GM12891 (cell line): ENCODE measurements around the gene TLK2.
A peak's percentile ranks its signal among the peaks of the same experiment; 100 is the strongest.
"Not testable (repeated sequence)": the region's sequence is repeated elsewhere in the genome, so short reads cannot be mapped to it uniquely, and the experiment has no call there.

ENCODE experiments used
- DNase-seq: peaks from one replicate; pipeline ENCODE4 v3.0.0; 2011; ENCODE audit warnings: low spot score; ENCODE audit not compliant: insufficient read length
- FAIRE-seq: peaks from 2 replicates; lab custom pipeline; 2011; peaks lifted over from hg19 to GRCh38; lab: Jason Lieb, UNC
- PAX5 ChIP-seq: IDR thresholded peaks from 2 replicates; pipeline ENCODE4 v1.6.1; 2011; ENCODE audit warnings: low read length, moderate library complexity, mild to moderate bottlenecking; ENCODE audit not compliant: insufficient read depth, severe bottlenecking
- POLR2A ChIP-seq: IDR thresholded peaks from 2 replicates; pipeline ENCODE4 v1.6.1; 2011; ENCODE audit warnings: low read depth, low read length, control low read depth
- POLR2AphosphoS5 ChIP-seq: IDR thresholded peaks from 2 replicates; pipeline ENCODE4 v1.6.1; 2011; ENCODE audit warnings: low read depth, low read length, control low read depth
- POU2F2 ChIP-seq: IDR thresholded peaks from 2 replicates; pipeline ENCODE4 v1.6.1; 2011; ENCODE audit warnings: low read depth, mild to moderate bottlenecking, control low read depth, low read length, moderate library complexity
- SPI1 ChIP-seq: IDR thresholded peaks from 2 replicates; pipeline ENCODE4 v1.6.1; 2011; ENCODE audit warnings: low read depth, low read length, control low read depth
- TAF1 ChIP-seq: IDR thresholded peaks from 2 replicates; pipeline ENCODE4 v1.6.1; 2011; ENCODE audit warnings: low read depth, low read length, control low read depth

TLK2 gene

DNA sequence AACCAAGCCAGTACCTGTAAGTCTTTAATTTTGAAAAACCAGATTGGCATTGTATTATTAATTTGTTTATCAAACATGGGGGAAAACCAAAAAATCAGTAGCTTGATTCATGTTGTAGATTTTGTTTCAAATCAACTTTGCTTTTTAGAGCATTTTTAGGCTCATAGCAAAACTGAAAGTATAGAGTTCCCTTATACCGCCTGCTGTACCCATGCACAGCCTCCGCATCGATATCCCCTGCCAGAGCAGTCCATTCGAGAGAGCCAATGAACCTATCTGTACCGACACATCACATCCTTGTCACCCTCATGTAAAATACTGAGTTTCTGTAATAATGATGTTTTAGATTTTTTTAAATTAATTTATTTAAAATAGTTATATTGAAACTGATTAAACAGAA is 132.7 kb downstream of the TLK2 start:
- FAIRE-seq = no peak
- TF ChIP-seq POLR2A (no peak), TAF1 (no peak), PAX5 (no peak)
- no peak for DNase-seq

DNA sequence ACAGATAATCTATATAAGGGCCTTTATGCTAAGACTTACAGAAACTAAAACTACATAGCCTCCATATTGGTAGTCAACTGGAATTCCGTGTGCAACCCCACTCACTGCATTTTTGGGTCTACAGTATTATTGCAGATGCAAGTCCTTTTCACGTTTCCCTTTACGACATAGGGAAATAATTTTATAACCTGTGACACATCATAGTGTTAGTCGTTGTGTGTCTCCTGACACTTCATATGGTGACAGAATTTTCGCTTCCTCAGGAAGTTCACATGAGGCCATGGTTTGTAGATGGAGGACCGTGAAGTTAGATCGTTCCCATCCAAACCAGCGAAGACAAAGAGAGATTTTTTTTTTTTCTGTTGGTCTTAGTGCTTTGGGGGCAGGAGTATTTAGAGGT is 133.1 kb downstream of the TLK2 start:
- no peak for FAIRE-seq

DNA sequence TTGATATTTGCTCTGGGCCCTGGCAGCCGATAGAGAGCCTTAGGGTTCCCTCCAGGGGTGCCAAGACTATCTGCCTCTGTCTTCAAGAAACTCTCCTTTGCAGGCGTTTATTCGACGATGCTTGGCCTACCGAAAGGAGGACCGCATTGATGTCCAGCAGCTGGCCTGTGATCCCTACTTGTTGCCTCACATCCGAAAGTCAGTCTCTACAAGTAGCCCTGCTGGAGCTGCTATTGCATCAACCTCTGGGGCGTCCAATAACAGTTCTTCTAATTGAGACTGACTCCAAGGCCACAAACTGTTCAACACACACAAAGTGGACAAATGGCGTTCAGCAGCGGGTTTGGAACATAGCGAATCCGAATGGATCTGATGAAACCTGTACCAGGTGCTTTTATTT is 133.7 kb downstream of the TLK2 start:
- not testable (repeated sequence) for DNase-seq
- peak; percentile 60 for FAIRE-seq

More for the DNA sequence above, 133.1 kb downstream of the TLK2 start:
- no peak for DNase-seq
- no peak for TF ChIP-seq PAX5
- no peak for TF ChIP-seq POLR2A
- peak; percentile 61; the same call in 1 of the 2 replicates for TF ChIP-seq SPI1

DNA sequence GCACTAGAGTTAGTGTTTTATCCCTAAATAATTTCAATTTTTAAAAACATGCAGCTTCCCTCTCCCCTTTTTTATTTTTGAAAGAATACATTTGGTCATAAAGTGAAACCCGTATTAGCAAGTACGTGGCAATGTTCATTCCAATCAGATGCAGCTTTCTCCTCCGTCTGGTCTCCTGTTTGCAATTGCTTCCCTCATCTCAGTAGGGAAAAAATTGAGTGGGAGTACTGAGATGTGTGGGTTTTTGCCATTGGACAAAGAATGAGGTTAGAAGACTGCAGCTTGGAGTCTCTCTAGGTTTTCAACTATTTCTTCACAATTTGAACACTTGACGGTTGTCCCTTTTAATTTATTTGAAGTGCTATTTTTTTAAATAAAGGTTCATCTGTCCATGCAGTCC is 134.5 kb downstream of the TLK2 start:
- not testable (repeated sequence) for DNase-seq, FAIRE-seq

DNA sequence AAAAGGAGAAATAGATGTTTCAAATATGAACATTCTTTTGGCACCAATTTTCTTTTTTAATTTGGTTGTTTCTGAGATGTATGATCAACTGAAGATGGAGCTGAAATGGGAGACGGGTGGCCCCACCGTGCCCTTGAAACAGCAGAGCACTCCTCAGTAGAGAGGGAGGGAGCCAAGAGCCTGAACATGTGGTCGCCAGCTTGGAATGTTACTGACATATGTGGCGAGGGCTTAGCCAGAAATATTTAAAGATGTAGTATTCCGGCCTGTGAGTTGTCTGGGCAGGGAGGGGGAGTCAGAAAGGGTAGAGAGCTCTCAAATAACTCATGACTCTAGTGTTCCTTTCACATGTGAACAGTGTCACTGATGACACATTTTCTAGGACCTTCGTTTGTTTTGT is 135.5 kb downstream of the TLK2 start:
- no peak for DNase-seq
- no peak for TF ChIP-seq PAX5
- TF ChIP-seq SPI1 = no peak
- TF ChIP-seq POU2F2 = no peak
- TF ChIP-seq TAF1 = no peak
- no peak for TF ChIP-seq POLR2AphosphoS5
- no peak for TF ChIP-seq POLR2A
- FAIRE-seq = no peak

DNA sequence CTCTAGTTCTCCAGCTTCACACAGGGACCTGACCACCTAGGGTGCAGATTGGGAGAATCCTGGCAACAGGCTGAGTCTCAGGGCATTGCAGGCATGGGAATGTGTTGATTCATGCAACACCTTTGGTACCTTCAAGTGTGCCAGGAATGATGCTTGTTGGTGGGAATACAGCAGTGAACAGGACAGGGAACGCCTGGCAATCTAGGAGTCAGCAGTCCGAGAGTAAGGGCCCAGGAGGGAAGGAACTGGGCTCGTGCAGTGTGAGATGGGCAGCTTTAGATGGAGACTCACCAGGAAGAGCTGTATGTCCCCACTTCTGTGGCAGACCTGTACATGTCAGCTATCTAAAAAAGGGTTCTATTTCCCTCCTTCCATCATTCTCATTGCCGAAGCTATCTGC is 136.9 kb downstream of the TLK2 start:
- FAIRE-seq = no peak

DNA sequence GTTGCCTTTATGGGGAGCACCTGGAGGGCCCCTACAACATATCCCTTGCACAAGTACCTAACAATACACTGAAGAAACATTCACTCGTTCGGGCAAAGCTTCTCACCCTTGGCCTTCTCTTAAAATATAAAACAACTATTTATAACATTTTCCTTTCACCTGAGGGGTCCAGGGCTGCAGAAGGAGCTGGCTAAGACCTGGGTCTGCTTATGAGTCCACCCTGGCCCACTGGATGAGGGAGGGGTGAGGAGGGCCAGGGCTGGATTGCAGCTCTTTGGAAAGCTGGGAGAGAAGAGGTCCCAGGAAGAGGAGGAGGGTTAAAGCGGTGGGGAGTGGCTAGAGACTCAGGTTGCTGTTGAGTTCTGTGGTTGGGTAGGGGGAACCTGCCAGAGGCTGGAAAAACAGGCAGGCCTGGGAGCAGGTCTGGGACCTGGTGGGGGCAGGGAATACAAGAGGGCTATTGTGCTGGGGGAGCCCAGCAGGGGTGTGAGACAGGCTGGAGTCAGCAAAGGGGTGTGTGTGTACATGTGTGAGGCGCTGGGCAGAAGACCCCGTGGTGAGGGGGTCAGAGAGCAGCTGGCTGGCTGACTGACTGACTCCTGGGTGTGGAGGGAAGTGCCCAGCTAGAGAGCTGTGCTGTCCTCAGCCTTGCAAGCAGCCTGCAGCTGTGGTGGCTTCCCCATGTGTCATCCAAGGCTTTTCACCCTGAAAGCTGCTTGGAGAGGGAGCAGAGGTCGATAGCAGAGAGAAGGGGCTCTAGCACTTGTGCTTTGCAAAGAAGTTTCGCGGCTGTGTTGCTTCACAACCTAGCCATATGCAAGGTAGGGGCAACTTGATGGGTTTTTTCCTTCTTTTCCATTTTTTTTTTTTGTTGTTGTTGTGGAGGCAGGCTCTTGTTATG is 138.6 kb downstream of the TLK2 start:
- TF ChIP-seq POLR2AphosphoS5 = no peak
- no peak for TF ChIP-seq POLR2A
- no peak for TF ChIP-seq PAX5
- TF ChIP-seq SPI1 = no peak
- TF ChIP-seq POU2F2 = no peak
- TF ChIP-seq TAF1 = no peak
- DNase-seq (no peak), FAIRE-seq (no peak)

More for the DNA sequence above, 136.9 kb downstream of the TLK2 start:
- DNase-seq = no peak
- TF ChIP-seq POLR2AphosphoS5 (no peak), SPI1 (no peak), PAX5 (no peak), POU2F2 (no peak), POLR2A (no peak), TAF1 (no peak)

DNA sequence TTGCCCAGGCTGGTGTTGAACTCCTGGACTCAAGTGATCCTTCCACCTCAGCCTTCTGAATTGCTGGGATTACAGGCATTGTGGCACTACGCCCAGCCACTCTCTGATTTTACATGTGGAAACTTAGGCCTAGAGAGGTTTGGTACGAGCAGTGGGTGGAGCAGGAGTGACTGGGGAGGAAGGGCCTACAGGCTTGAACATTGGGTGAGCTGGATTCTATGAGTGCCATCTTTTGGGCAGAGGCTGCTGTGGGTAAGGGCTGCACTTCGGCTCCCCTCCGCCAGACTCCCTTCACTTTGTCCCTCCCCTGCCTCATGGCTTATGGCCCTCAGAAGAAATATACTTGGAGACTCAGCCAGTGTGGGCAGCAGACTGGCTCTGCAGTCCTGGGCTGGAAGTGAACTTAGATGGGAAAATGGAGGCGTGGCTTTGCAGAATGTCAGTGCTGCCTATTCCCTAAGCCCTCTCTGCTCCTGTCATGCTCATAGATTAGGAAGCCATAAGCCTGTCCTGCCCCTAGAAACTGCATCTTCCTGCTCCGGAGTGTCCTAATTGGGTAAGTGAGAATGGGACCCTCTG is 139.4 kb downstream of the TLK2 start:
- DNase-seq (no peak), FAIRE-seq (no peak)
- no peak for TF ChIP-seq SPI1
- no peak for TF ChIP-seq PAX5

DNA sequence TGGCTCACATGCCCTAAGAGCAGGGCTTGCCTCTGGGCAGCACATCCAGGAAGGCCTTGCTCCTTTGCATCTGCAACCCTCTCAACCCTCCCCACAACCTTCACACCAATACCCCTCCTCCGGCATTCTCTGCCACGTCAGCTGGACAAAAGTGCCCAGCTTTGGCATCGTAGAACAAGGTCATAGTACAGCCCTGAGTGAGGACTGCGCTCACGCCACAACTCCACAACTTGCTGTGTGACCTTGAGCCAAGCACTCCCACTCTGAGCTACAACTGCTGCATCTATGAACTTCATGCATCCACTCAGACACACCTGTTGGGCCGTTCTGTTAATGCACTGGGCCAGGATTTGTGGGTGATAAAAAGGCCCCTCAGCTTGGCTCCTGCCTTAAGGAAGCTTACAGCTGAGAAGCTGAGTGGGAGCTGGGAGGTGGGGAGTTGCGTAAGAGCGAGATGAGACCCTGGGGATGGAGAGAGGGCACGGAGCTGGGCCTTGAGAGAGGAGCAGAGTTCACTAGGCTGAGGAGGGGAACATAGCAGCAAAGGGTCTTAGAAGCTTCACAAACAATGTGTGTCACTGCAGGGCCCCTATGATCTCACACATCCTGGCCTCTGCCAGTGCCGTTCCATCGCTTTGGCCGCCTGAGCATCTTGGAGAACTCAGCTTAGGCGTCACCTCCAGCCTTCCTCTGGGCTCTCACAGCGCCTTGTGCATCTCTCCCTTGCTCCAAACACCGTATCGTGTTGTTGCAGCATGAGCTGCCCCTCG is 140.2 kb downstream of the TLK2 start:
- FAIRE-seq (no peak), DNase-seq (no peak)
- TF ChIP-seq TAF1 = no peak
- TF ChIP-seq POLR2AphosphoS5 = no peak

DNA sequence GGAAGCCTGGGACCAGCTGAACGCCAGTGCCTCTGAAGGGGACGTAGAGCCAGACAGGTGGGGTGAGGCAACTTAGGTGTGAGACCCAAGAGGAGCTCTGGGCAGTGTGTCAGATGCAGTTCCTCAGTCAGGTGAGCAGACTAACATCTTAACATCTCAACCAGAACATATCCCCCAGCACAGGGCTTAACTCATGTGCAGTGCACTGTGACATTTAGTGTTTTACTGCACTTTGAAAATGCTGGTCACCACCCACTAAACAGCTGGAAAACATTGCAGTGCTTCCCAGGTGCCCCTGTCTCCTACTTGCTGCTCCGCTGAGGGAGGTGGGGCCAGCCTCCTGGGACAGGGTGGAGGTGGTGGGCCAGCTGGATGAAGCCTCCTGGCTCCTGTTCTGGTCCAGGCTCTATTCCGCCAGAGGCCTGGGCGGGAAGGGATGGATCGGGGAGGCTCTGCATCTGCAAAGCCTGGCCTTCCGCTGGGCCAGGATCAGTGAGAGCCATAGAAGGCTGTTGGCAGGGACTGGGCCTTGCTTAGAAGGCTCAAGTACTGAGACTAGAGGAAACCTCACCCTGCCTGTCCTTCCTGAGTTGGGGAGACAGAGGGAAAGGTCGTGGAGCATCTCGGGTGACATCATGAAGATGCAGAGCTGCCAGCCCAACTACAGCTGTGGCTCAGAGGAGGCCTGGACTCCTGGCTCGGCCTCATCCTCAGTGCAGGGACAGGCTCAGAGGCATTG is 141.0 kb downstream of the TLK2 start:
- TF ChIP-seq PAX5 = no peak
- no peak for TF ChIP-seq POLR2AphosphoS5
- no peak for TF ChIP-seq TAF1
- TF ChIP-seq SPI1 = no peak
- TF ChIP-seq POU2F2 = no peak
- TF ChIP-seq POLR2A = no peak

More for the DNA sequence above, 141.0 kb downstream of the TLK2 start:
- FAIRE-seq (no peak), DNase-seq (no peak)
